B cell (primary cell): ENCODE results near the gene CASP5. TPM values are rescaled to one million over a fixed set of nuclear protein-coding genes. Genes with fewer than 3 reads are reported as not detected.

Experiments
- ATAC-seq: fragments of 200-7000 bp; cut with Tn5 transposase; one replicate; pipeline ENCODE4 v1.10.0; 2021; ENCODE audit warnings: low read depth, mild to moderate bottlenecking, moderate number of reproducible peaks, moderate library complexity
- CTCF ChIA-PET: fragments of 350-600 bp; sonication (Branson Sonifier 250); formaldehyde crosslinking; loops from one replicate; lab custom pipeline; 2021; ENCODE audit warnings: antibody characterized with exemption, inconsistent platforms; lab: Charles Lee
- POLR2A ChIA-PET: fragments of 350-600 bp; sonication (Branson Sonifier 250); formaldehyde crosslinking; loops from one replicate; lab custom pipeline; 2021; ENCODE audit warnings: antibody characterized with exemption; lab: Charles Lee
- DNase-seq: peaks from one replicate; pipeline ENCODE4 v3.0.0; 2013
- H2AFZ ChIP-seq: 2 replicates; pipeline ENCODE4 v1.6.1; 2012; ENCODE audit warnings: mild to moderate bottlenecking, low read depth, low read length; ENCODE audit not compliant: insufficient read depth, poor library complexity, severe bottlenecking
- H3K27ac ChIP-seq, 2 donors: 1 replicate in 1 of 2; 2 replicates in 1 of 2; pipeline ENCODE4 v1.5.1; 2012 to 2013; ENCODE audit warnings: low read length in 2 of 2, mild to moderate bottlenecking in 2 of 2, moderate library complexity in 1 of 2
- H3K27me3 ChIP-seq, 4 experiments: fragments of 200-600 bp in 1 of 4; sonication (generic) in 1 of 4; replicated peaks in 1 of 4; 1 replicate in 2 of 4; 2 replicates in 2 of 4; pipeline versions ENCODE4 v1.6.1 to v1.7.0; 2013 to 2016; ENCODE audit warnings: low read length in 3 of 4, mild to moderate bottlenecking in 2 of 4, mixed read lengths in 1 of 4, moderate library complexity in 1 of 4; ENCODE audit not compliant: insufficient read depth in 4 of 4, control insufficient read depth in 3 of 4; ENCODE audit errors: control extremely low read depth in 1 of 4
- H3K36me3 ChIP-seq, 2 experiments: replicated peaks in 1 of 2; 1 replicate in 1 of 2; 2 replicates in 1 of 2; pipeline versions ENCODE4 v1.6.1 to v1.7.1; 2013; ENCODE audit warnings: low read length in 1 of 2; ENCODE audit not compliant: insufficient read depth in 2 of 2, control insufficient read depth in 1 of 2; ENCODE audit errors: control extremely low read depth in 1 of 2, extremely low read depth in 1 of 2
- H3K4me1 ChIP-seq, 2 donors: fragments of 200-600 bp in 1 of 2; sonication (generic) in 1 of 2; 1 replicate in 1 of 2; 2 replicates in 1 of 2; pipeline versions ENCODE4 v1.5.1 to v1.6.1; 2013 to 2017; ENCODE audit warnings: low read length in 2 of 2; ENCODE audit not compliant: control insufficient read depth in 2 of 2, insufficient read depth in 2 of 2
- H3K4me2 ChIP-seq: replicated peaks from 2 replicates; pipeline ENCODE3; 2012; ENCODE audit warnings: mild to moderate bottlenecking, low read depth, low read length; ENCODE audit not compliant: poor library complexity, severe bottlenecking
- H3K4me3 ChIP-seq, 5 experiments: fragments of 200-600 bp in 1 of 5; sonication (generic) in 1 of 5; 1 replicate in 3 of 5; 2 replicates in 2 of 5; pipeline versions ENCODE4 v1.5.1 to v1.7.0; 2011 to 2016; ENCODE audit warnings: low read length in 4 of 5, mild to moderate bottlenecking in 4 of 5, low read depth in 2 of 5, control low read depth in 1 of 5, moderate library complexity in 1 of 5; ENCODE audit not compliant: insufficient read depth in 1 of 5; ENCODE audit errors: control extremely low read depth in 1 of 5, extremely low read depth in 1 of 5
- H3K79me2 ChIP-seq: fragments of 200-600 bp; sonication (generic); one replicate; pipeline ENCODE4 v1.6.0; 2016; ENCODE audit warnings: low read length; ENCODE audit not compliant: control insufficient read depth, insufficient read depth
- H3K9ac ChIP-seq: fragments of 200-600 bp; sonication (generic); 2 replicates; pipeline ENCODE4 v1.6.1; 2017; ENCODE audit warnings: mild to moderate bottlenecking, low read length, moderate library complexity
- H3K9me3 ChIP-seq, 3 donors: one replicate each; pipeline versions ENCODE4 v1.6.1 to v1.7.1; 2013; ENCODE audit warnings: low read length in 2 of 3; ENCODE audit not compliant: control insufficient read depth in 2 of 3, insufficient read depth in 1 of 3; ENCODE audit errors: control extremely low read depth in 1 of 3
- H4K20me1 ChIP-seq: 2 replicates; pipeline ENCODE4 v1.6.0; 2012; ENCODE audit warnings: mild to moderate bottlenecking, low read length; ENCODE audit not compliant: insufficient read depth, control insufficient read depth, poor library complexity, severe bottlenecking
- H3K27ac Mint-ChIP-seq: one replicate; pipeline ENCODE4 v1.8.0; 2021; ENCODE audit warnings: mixed read lengths
- H3K27me3 Mint-ChIP-seq: one replicate; pipeline ENCODE4 v1.8.0; 2021; ENCODE audit warnings: mixed read lengths
- H3K4me1 Mint-ChIP-seq: one replicate; pipeline ENCODE4 v1.8.0; 2021; ENCODE audit warnings: mixed read lengths
- H3K4me3 Mint-ChIP-seq: one replicate; pipeline ENCODE4 v1.8.0; 2021; ENCODE audit warnings: mixed read lengths
- H3K9me3 Mint-ChIP-seq: one replicate; pipeline ENCODE4 v1.8.0; 2022; ENCODE audit warnings: mixed read lengths; ENCODE audit not compliant: insufficient read depth
- CTCF ChIP-seq: fragments of 200-600 bp; IDR thresholded peaks from one replicate; pipeline ENCODE4 v1.8.0; 2022; ENCODE audit warnings: antibody characterized with exemption, mild to moderate bottlenecking
- EZH2 ChIP-seq: IDR thresholded peaks from 2 replicates; pipeline ENCODE4 v1.6.1; 2012; ENCODE audit warnings: borderline replicate concordance, low read depth, mild to moderate bottlenecking, moderate library complexity, low read length; ENCODE audit not compliant: insufficient read depth, poor library complexity, severe bottlenecking
- WGBS: methylation state at CpG from one replicate; pipeline ENCODE4 v1.1.5; 2013; ENCODE audit warnings: missing lambda C conversion rate; ENCODE audit not compliant: insufficient coverage; 5-methylcytosine and 5-hydroxymethylcytosine counted together
- intact Hi-C: fragments of 100-400 bp; cut with micrococcal nuclease; formaldehyde crosslinking; loops from one replicate; pipeline ENCODE4 v1.10.0; 2022
- polyA plus RNA-seq: library from polyadenylated mRNA; depleted of rRNA; stranded (reverse); fragments of >200 nt; gene quantifications from 2 replicates; pipeline ENCODE4 v1.2.3, GENCODE V29; 2012
- total RNA-seq, 2 donors: library from RNA; stranded (reverse); fragments of 120-200 nt in 1 of 2; gene quantifications; 1 replicate in 1 of 2; 2 replicates in 1 of 2; pipeline versions ENCODE4 v1.2.3 to v1.2.4, GENCODE V29; 2013 to 2022

CASP5 gene
- total and polyA plus RNA-seq, 2 donors (not counting 1 experiment from before 2014, with no cell fraction given), result 0.09 TPM; not detected in 1

DNA sequence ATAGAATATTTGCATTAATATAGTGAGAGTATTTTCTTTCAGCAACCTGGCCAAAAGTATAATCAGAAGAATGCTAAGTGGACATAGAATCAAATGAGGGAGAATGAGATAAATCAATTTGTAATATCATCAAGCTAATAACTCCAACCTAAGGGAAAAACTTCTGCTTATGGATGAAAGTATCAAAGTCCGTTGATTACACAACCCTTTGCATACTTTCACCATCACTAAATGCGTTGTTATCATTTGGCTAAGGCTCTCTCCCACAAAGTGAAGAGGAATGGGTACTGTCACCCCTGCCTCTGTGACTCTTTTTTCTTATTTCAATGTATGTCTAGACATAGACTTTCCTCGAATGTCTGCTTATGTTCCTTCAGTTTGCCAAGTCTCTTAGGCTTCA is 38.2 kb downstream of the CASP5 start:
- WGBS, result 100% methylated on average over 1 of the region's 3 CpGs
- intact Hi-C loops, result no loop called here
- no peak overlapping the region for H3K4me3 ChIP-seq

GRCh38 chr11:104979839-104980238 is 43.1 kb downstream of the CASP5 start:
- no peak for DNase-seq
- no peak overlapping the region for H3K27ac ChIP-seq
- no peak for TF ChIP-seq CTCF
- TF ChIP-seq EZH2, result no peak
- no peak overlapping the region for H3K4me3 Mint-ChIP-seq
- no peaks in the 10 kb centered on the region for H3K4me1 Mint-ChIP-seq
- no peaks in the 10 kb centered on the region for H3K36me3 ChIP-seq
- no peaks in the 10 kb centered on the region for H3K9me3 Mint-ChIP-seq
- no peaks in the 10 kb centered on the region for H3K27me3 ChIP-seq
- intact Hi-C loops, result no loop called here
- ChIA-PET CTCF (no interaction called here), POLR2A (no interaction called here)
- no peaks in the 10 kb centered on the region for H3K79me2 ChIP-seq
- WGBS, result 100% methylated on average over 1 of the region's 1 CpG
- no peak for ATAC-seq
- no peaks in the 10 kb centered on the region for H3K27me3 Mint-ChIP-seq
- H3K9ac ChIP-seq, result no peak overlapping the region
- no peak overlapping the region for H3K4me2 ChIP-seq
- H2AFZ ChIP-seq, result no peak overlapping the region
- peaks cover 0 to 4% (median 0%) of the 10 kb centered on the region in 3 donors for H3K9me3 ChIP-seq
- no peaks in the 10 kb centered on the region for H4K20me1 ChIP-seq
- H3K27ac Mint-ChIP-seq, result no peak overlapping the region
- H3K4me1 ChIP-seq, result no peaks in the 10 kb centered on the region
- no peak overlapping the region for H3K4me3 ChIP-seq

More for the DNA sequence above, 38.2 kb downstream of the CASP5 start:
- Histone ChIP-seq H3K27me3 (no peaks in the 10 kb centered on the region), H3K4me1 (no peaks in the 10 kb centered on the region), H3K36me3 (no peaks in the 10 kb centered on the region), H3K4me2 (no peak overlapping the region), H3K9me3 (peaks cover 0 to 1% (median 0%) of the 10 kb centered on the region in 3 donors), H3K9ac (no peak overlapping the region), H4K20me1 (no peaks in the 10 kb centered on the region), H3K79me2 (no peaks in the 10 kb centered on the region), H2AFZ (no peak overlapping the region), H3K27ac (no peak overlapping the region)
- Mint-ChIP-seq H3K4me3 (no peak overlapping the region), H3K27me3 (peaks cover 8% of the 10 kb centered on the region), H3K4me1 (no peaks in the 10 kb centered on the region), H3K9me3 (peaks cover 9% of the 10 kb centered on the region), H3K27ac (no peak overlapping the region)
- ATAC-seq, result no peak
- TF ChIP-seq EZH2 (no peak), CTCF (no peak)
- ChIA-PET CTCF (no interaction called here), POLR2A (no interaction called here)
- no peak for DNase-seq
